Activated naive CD8-positive, alpha-beta T cell treated with anti-CD3 and anti-CD28 coated beads for 36 hours (primary cell): ENCODE data around the gene TIAM1. TPM values are rescaled to one million over a fixed set of nuclear protein-coding genes. Genes with fewer than 3 reads are reported as not detected.

Experiments used
- DNase-seq: peaks from one replicate; pipeline ENCODE4 v3.0.0; 2021
- H3K27ac Mint-ChIP-seq: one replicate; pipeline ENCODE4 v1.8.0; 2022; ENCODE audit warnings: mild to moderate bottlenecking, moderate library complexity, mixed read lengths
- H3K27me3 Mint-ChIP-seq: one replicate; pipeline ENCODE4 v1.8.0; 2022; ENCODE audit warnings: mild to moderate bottlenecking, mixed read lengths
- H3K36me3 Mint-ChIP-seq: one replicate; pipeline ENCODE4 v1.8.0; 2021; ENCODE audit warnings: mild to moderate bottlenecking, mixed read lengths
- H3K4me1 Mint-ChIP-seq: one replicate; pipeline ENCODE4 v1.8.0; 2021; ENCODE audit warnings: mixed read lengths
- H3K4me3 Mint-ChIP-seq: one replicate; pipeline ENCODE4 v1.8.0; 2022; ENCODE audit warnings: mild to moderate bottlenecking, moderate library complexity, mixed read lengths
- H3K9me3 Mint-ChIP-seq: one replicate; pipeline ENCODE4 v1.8.0; 2022; ENCODE audit warnings: mixed read lengths
- total RNA-seq, 2 experiments: library from RNA; stranded (reverse); gene quantifications; one replicate each; pipeline ENCODE4 v1.2.3, GENCODE V29; 2021

Gene TIAM1
- total RNA-seq, 2 experiments from 2014 or later: 28.2 to 29.3 TPM

- H3K27ac Mint-ChIP-seq: no peak overlapping the region
- DNase-seq: no peak
Observed at GRCh38 chr21:31162079-31162699, 181.9 kb downstream of the TIAM1 start.

GRCh38 chr21:31161157-31161556 is 182.9 kb downstream of the TIAM1 start:
- H3K4me3 Mint-ChIP-seq: no peak overlapping the region
- DNase-seq: no peak
- no peaks in the 10 kb centered on the region for H3K9me3 Mint-ChIP-seq
- peaks cover 59% of the 10 kb centered on the region for H3K4me1 Mint-ChIP-seq
- peaks cover 45% of the 10 kb centered on the region for H3K36me3 Mint-ChIP-seq
- H3K27ac Mint-ChIP-seq: no peak overlapping the region
- H3K27me3 Mint-ChIP-seq: no peaks in the 10 kb centered on the region

More at GRCh38 chr21:31162079-31162699, 181.9 kb downstream of the TIAM1 start:
- Mint-ChIP-seq H3K36me3 (peaks cover 39% of the 10 kb centered on the region), H3K27me3 (no peaks in the 10 kb centered on the region), H3K4me1 (peaks cover 63% of the 10 kb centered on the region), H3K4me3 (no peak overlapping the region), H3K9me3 (no peaks in the 10 kb centered on the region)

GRCh38 chr21:31159808-31160207 is 184.3 kb downstream of the TIAM1 start:
- Mint-ChIP-seq H3K4me1 (peaks cover 53% of the 10 kb centered on the region), H3K9me3 (peaks cover 4% of the 10 kb centered on the region), H3K36me3 (peaks cover 45% of the 10 kb centered on the region), H3K4me3 (peak overlapping the region; percentile 42), H3K27ac (peak overlapping the region; percentile 70), H3K27me3 (no peaks in the 10 kb centered on the region)
- no peak for DNase-seq

- peak overlapping the region; percentile 70 for H3K27ac Mint-ChIP-seq
- H3K4me3 Mint-ChIP-seq: peak overlapping the region; percentile 59
- H3K9me3 Mint-ChIP-seq: peaks cover 4% of the 10 kb centered on the region
- H3K36me3 Mint-ChIP-seq: peaks cover 50% of the 10 kb centered on the region
- DNase-seq: no peak
- H3K27me3 Mint-ChIP-seq: no peaks in the 10 kb centered on the region
- peaks cover 52% of the 10 kb centered on the region for H3K4me1 Mint-ChIP-seq
Observed at GRCh38 chr21:31158789-31159581, 185.1 kb downstream of the TIAM1 start.

- Mint-ChIP-seq H3K9me3 (peaks cover 4% of the 10 kb centered on the region), H3K36me3 (peaks cover 53% of the 10 kb centered on the region), H3K27me3 (no peaks in the 10 kb centered on the region), H3K4me3 (no peak overlapping the region), H3K4me1 (peaks cover 45% of the 10 kb centered on the region), H3K27ac (no peak overlapping the region)
- DNase-seq: no peak
Observed at GRCh38 chr21:31157756-31158155, 186.3 kb downstream of the TIAM1 start.

GRCh38 chr21:31156662-31157061 is 187.4 kb downstream of the TIAM1 start:
- Mint-ChIP-seq H3K27me3 (no peaks in the 10 kb centered on the region), H3K36me3 (peaks cover 55% of the 10 kb centered on the region), H3K4me3 (no peak overlapping the region), H3K27ac (no peak overlapping the region), H3K4me1 (peaks cover 37% of the 10 kb centered on the region), H3K9me3 (peaks cover 4% of the 10 kb centered on the region)
- DNase-seq: no peak

GRCh38 chr21:31156169-31156568 is 187.9 kb downstream of the TIAM1 start:
- no peak overlapping the region for H3K27ac Mint-ChIP-seq
- H3K4me1 Mint-ChIP-seq: peaks cover 38% of the 10 kb centered on the region
- no peak overlapping the region for H3K4me3 Mint-ChIP-seq
- H3K27me3 Mint-ChIP-seq: no peaks in the 10 kb centered on the region
- peaks cover 59% of the 10 kb centered on the region for H3K36me3 Mint-ChIP-seq
- no peak for DNase-seq
- peaks cover 4% of the 10 kb centered on the region for H3K9me3 Mint-ChIP-seq

- Mint-ChIP-seq H3K9me3 (peaks cover 4% of the 10 kb centered on the region), H3K27ac (no peak overlapping the region), H3K36me3 (peaks cover 64% of the 10 kb centered on the region), H3K27me3 (no peaks in the 10 kb centered on the region), H3K4me1 (peaks cover 27% of the 10 kb centered on the region), H3K4me3 (no peak overlapping the region)
- DNase-seq: no peak
Observed at GRCh38 chr21:31151156-31152045, 192.7 kb downstream of the TIAM1 start.

GRCh38 chr21:31145274-31145673 is 198.8 kb downstream of the TIAM1 start:
- peaks cover 11% of the 10 kb centered on the region for H3K4me1 Mint-ChIP-seq
- H3K27ac Mint-ChIP-seq: no peak overlapping the region
- no peaks in the 10 kb centered on the region for H3K27me3 Mint-ChIP-seq
- no peaks in the 10 kb centered on the region for H3K9me3 Mint-ChIP-seq
- H3K36me3 Mint-ChIP-seq: peaks cover 35% of the 10 kb centered on the region
- no peak for DNase-seq
- no peak overlapping the region for H3K4me3 Mint-ChIP-seq

- H3K36me3 Mint-ChIP-seq: peaks cover 27% of the 10 kb centered on the region
- no peak overlapping the region for H3K4me3 Mint-ChIP-seq
- H3K9me3 Mint-ChIP-seq: no peaks in the 10 kb centered on the region
- H3K4me1 Mint-ChIP-seq: peaks cover 10% of the 10 kb centered on the region
- DNase-seq: no peak
- no peak overlapping the region for H3K27ac Mint-ChIP-seq
- H3K27me3 Mint-ChIP-seq: no peaks in the 10 kb centered on the region
Observed at GRCh38 chr21:31143036-31143435, 201.0 kb downstream of the TIAM1 start.

- no peak for DNase-seq
- Mint-ChIP-seq H3K4me1 (peaks cover 8% of the 10 kb centered on the region), H3K36me3 (peaks cover 26% of the 10 kb centered on the region), H3K27me3 (no peaks in the 10 kb centered on the region), H3K27ac (no peak overlapping the region), H3K4me3 (no peak overlapping the region), H3K9me3 (no peaks in the 10 kb centered on the region)
Observed at GRCh38 chr21:31142600-31142999, 201.5 kb downstream of the TIAM1 start.

- Mint-ChIP-seq H3K27ac (no peak overlapping the region), H3K4me3 (no peak overlapping the region), H3K9me3 (no peaks in the 10 kb centered on the region), H3K4me1 (no peaks in the 10 kb centered on the region), H3K36me3 (peaks cover 31% of the 10 kb centered on the region), H3K27me3 (no peaks in the 10 kb centered on the region)
- DNase-seq: no peak
Observed at GRCh38 chr21:31141389-31142000, 202.6 kb downstream of the TIAM1 start.

- peaks cover 33% of the 10 kb centered on the region for H3K36me3 Mint-ChIP-seq
- H3K4me1 Mint-ChIP-seq: no peaks in the 10 kb centered on the region
- H3K27ac Mint-ChIP-seq: no peak overlapping the region
- no peaks in the 10 kb centered on the region for H3K27me3 Mint-ChIP-seq
- H3K4me3 Mint-ChIP-seq: no peak overlapping the region
- H3K9me3 Mint-ChIP-seq: no peaks in the 10 kb centered on the region
- no peak for DNase-seq
Observed at GRCh38 chr21:31140676-31141075, 203.4 kb downstream of the TIAM1 start.

GRCh38 chr21:31140025-31140424 is 204.0 kb downstream of the TIAM1 start:
- Mint-ChIP-seq H3K4me3 (no peak overlapping the region), H3K4me1 (no peaks in the 10 kb centered on the region), H3K36me3 (peaks cover 38% of the 10 kb centered on the region), H3K27me3 (no peaks in the 10 kb centered on the region), H3K9me3 (no peaks in the 10 kb centered on the region), H3K27ac (no peak overlapping the region)
- no peak for DNase-seq

GRCh38 chr21:31137960-31138359 is 206.1 kb downstream of the TIAM1 start:
- no peak overlapping the region for H3K4me3 Mint-ChIP-seq
- H3K27me3 Mint-ChIP-seq: no peaks in the 10 kb centered on the region
- H3K9me3 Mint-ChIP-seq: no peaks in the 10 kb centered on the region
- peaks cover 15% of the 10 kb centered on the region for H3K4me1 Mint-ChIP-seq
- DNase-seq: no peak
- no peak overlapping the region for H3K27ac Mint-ChIP-seq
- H3K36me3 Mint-ChIP-seq: peaks cover 59% of the 10 kb centered on the region
